ENCODE measurements around the gene PDSS2.
A peak's percentile ranks its signal among the peaks of the same experiment; 100 is the strongest.

Gene PDSS2

DNA sequence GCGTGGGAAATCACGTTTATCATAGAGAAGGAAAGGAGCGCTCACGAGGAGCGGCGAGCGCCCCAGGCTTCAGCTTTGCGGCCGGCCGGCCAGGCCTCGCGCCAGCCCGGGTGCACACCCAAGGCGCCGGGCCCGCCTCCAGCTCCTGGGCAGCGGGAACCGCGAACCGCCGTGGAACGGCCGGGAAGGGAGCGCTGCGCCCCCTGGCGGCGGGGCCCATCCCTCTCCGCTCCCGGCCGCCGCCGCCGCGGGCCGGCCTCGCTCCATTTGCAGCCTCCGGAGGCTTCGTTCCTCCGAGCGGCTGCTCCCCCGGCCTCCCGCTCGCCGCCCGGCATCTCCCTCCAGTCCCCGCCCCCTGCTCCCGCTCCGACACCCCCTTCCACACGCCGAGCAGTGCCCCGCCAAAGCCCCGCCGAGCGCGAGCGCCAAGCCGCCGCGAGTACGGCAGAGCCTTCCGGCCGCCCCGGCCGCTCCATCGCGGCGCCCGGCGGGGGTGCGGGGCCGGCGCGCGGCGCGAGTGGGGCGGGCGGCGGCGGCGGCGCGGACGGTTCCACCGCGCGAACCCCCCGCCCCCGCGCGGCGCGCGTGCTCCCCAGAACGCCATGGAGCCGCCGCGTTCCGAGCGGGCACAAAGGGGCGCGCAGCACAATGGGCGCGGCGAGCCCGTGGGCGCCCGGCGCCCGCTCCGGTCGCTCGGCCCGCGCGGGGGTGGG, 345.0 kb downstream of the PDSS2 start:
- peak; percentile 64 to 81 for DNase-seq

DNA sequence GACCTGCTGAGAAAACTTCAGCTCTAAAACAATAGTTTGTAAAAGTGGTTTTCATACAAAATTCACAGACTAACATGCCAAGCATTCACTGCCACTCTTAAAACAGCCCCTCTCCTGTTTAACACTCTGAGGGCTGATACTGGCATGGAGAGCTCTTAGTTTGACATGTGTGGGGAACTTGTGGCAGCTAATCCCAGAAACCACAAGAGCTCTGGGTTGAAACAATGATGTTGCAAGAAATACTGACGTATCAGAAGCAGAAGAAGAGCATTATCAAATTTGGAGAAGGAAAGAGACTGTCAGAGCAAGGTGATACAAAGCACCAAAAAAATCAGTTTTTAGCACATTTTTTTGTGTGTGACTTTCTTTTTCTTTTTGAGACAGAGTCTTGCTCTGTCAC, 349.2 kb downstream of the PDSS2 start:
- no peak for DNase-seq

GRCh38 chr6:107108201-107108890, 351.0 kb downstream of the PDSS2 start:
- DNase-seq: no peak

DNA sequence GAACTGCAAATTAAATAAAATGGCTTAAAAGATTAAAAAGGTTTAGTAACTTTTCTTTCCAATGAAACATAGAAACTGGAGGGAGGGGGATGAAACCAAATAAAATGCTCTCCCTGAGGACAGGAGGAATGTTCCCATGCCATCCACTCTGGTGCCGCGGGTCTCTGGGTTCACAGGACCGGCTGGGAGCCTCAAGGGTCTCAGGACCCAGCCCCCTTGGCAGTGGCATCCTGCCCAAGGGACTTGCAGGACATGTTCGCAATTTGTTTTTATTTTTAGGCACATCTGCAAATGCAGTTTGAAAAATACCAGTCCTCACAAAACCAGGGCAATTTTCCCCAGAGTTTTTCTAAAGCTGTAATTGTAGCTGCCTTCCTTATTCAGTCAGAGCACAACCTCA, 351.6 kb downstream of the PDSS2 start:
- no peak for DNase-seq

DNA sequence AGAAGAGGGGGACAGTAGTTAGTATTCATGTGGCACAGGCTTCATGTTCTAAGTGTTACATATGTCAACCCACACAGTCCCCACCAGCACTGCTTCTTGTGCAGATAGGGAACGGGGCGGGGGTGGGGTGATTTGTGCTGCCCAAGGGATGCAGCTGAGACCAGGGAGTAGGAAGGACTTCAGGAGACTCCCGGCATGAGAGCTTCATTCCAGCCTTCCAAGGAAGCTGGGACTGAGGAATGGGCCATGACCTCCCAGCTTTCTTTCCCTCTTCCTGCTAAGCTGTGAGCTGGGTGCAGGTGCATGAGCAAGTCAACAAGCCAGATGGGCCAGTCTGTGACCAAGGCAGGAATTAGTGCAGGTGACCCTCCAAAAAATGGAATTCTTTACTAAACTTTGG, 353.2 kb downstream of the PDSS2 start:
- no peak for DNase-seq

DNA sequence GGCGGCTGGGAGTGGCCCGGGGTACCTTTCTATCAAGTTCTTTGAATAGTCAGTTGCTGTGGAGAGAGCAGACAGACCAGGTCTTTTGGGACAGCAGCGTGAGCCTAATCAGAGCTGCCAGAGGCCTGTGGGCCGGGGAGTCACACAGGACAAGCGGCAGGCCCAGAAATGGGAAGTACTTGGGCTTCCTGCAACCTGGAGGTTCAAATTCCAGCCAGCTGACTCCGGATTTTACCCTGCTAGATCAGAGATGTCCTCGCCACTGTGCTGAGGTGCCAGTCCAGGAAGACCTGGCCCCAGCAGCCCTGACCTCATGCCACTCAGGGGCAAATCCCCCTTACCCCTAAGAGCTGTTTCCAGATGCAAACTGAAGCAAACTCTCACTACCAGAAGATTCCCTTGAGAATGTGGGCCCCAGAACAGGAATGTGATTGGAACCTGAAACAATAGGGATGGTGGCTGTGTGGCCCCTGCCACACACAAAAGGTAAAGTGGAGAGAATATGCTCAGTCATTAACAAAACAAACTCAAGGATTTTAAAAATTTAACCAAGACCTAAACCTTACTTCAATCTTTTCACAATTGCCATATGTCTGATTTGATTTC, 353.8 kb downstream of the PDSS2 start:
- DNase-seq: no peak

- no peak for DNase-seq
Measured at GRCh38 chr6:107103082-107103481, 356.3 kb downstream of the PDSS2 start.

Measured in SHP77 (cell line).